HCT116 (cell line): Measurements from ENCODE around the gene BAZ1B.
"Not testable (repeated sequence)": the region's sequence is repeated elsewhere in the genome, so short reads cannot be mapped to it uniquely, and the experiment has no call there.

Experiments
- CEBPB ChIP-seq: IDR thresholded peaks from 2 replicates; pipeline ENCODE4 v1.6.1; 2012; ENCODE audit warnings: low read depth
- CTCF ChIP-seq, 3 experiments: fragments of 200-600 bp in 1 of 3; sonication (generic) in 1 of 3; IDR thresholded peaks in 2 of 3; conservative IDR thresholded peaks in 1 of 3; 2 replicates each; pipeline ENCODE4 v1.5.1; 2012 to 2017; ENCODE audit warnings: low read depth in 2 of 3, low read length in 2 of 3, antibody characterized with exemption in 1 of 3, borderline replicate concordance in 1 of 3, control low read depth in 1 of 3, mild to moderate bottlenecking in 1 of 3, mixed read lengths in 1 of 3, mixed run types in 1 of 3, moderate library complexity in 1 of 3; ENCODE audit not compliant: insufficient read depth in 1 of 3
- EZH2 ChIP-seq: fragments of 200-600 bp; sonication (generic); IDR thresholded peaks from 2 replicates; pipeline ENCODE4 v1.6.1; 2017; ENCODE audit warnings: antibody characterized with exemption, mixed run types
- JUND ChIP-seq: IDR thresholded peaks from 2 replicates; pipeline ENCODE4 v1.6.1; 2012
- POLR2A ChIP-seq: IDR thresholded peaks from 2 replicates; pipeline ENCODE4 v1.7.0; 2011; ENCODE audit warnings: borderline replicate concordance; ENCODE audit not compliant: insufficient read depth, insufficient read length; ENCODE audit errors: extremely low read depth
- RAD21 ChIP-seq: IDR thresholded peaks from 2 replicates; pipeline ENCODE4 v1.6.1; 2012; ENCODE audit warnings: low read depth, mild to moderate bottlenecking
- SRF ChIP-seq: IDR thresholded peaks from 2 replicates; pipeline ENCODE4 v1.6.1; 2012; ENCODE audit warnings: low read depth
- TCF7L2 ChIP-seq: IDR thresholded peaks from 2 replicates; pipeline ENCODE4 v1.7.0; 2011; ENCODE audit warnings: borderline replicate concordance, inconsistent platforms; ENCODE audit not compliant: insufficient read depth, insufficient read length; ENCODE audit errors: extremely low read depth
- YY1 ChIP-seq: IDR thresholded peaks from 2 replicates; pipeline ENCODE4 v1.6.1; 2011; ENCODE audit warnings: low read length, low read depth, moderate library complexity, mild to moderate bottlenecking; ENCODE audit not compliant: insufficient replicate concordance; ENCODE audit errors: extremely low read depth

GRCh38 chr7:73467046-73467445, 55.0 kb downstream of the BAZ1B start:
- TF ChIP-seq CTCF (IDR thresholded peaks at IDR 0.05 in 2 of 3, conservative IDR thresholded peaks at IDR 0.05 in 1 of 3; ENCODE audit: borderline replicate concordance in 1 of 3, insufficient read depth in 1 of 3, low read depth in 2 of 3, low read length in 2 of 3); EZH2; YY1; POLR2A; SRF; CEBPB; TCF7L2; RAD21; JUND: not testable (repeated sequence)
